Measurements from ENCODE around the gene DDX10. TPM values are rescaled to one million over a fixed set of nuclear protein-coding genes. Genes with fewer than 3 reads are reported as not detected.
A peak's percentile ranks its signal among the peaks of the same experiment; 100 is the strongest.
"Not testable (repeated sequence)": the region's sequence is repeated elsewhere in the genome, so short reads cannot be mapped to it uniquely, and the experiment has no call there.

DDX10 gene
- total RNA-seq, 2 experiments from 2014 or later: 32.5 to 42.6 TPM

DNA sequence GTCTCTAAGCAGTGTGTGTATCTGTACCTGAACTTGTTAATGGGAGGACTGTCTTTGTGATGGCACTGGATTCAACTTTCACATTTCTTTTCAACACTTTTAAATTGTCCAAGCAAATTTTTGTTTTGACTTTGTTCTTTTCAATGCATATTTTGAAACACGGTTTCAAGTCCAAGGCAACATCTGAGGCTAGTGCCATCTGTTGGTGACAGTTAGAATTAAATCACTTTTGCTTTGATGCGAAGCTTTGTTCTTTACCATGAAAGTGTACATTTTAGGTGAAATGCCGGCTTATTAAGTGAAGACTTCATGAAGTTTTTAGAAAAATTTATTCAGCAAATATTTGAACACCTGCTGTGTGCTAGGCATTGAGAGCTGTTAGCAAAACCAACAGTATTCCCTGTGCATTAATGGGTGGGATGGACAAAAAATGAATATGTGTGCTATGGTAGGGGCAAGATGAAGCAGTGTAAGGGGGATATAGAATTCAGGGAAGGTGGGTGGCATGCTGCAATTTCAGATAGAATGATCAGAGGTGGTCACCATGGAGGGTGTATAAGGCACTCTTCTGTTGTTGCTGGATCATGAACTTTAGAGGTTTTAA, 70.2 kb downstream of the DDX10 start:
- H3K9me3 Mint-ChIP-seq (ENCODE audit: low read depth): peaks cover 2% of the 10 kb centered on the region
- H3K27me3 Mint-ChIP-seq: no peaks in the 10 kb centered on the region
- peaks cover 30% of the 10 kb centered on the region for H3K36me3 Mint-ChIP-seq
- CTCF ChIA-PET: interaction anchor here (0.8 to 2.8 kb wide), 11 partner anchors 10 to 136 kb away, joined by 3 to 16 read pairs (median 5); partner anchors contain the start of gene DDX10
- ATAC-seq (no peak), DNase-seq (no peak)
- peaks cover 30% of the 10 kb centered on the region for H3K4me1 Mint-ChIP-seq
- no peak overlapping the region for H3K4me3 Mint-ChIP-seq
- peak overlapping the region; percentile 49 for H3K27ac Mint-ChIP-seq

DNA sequence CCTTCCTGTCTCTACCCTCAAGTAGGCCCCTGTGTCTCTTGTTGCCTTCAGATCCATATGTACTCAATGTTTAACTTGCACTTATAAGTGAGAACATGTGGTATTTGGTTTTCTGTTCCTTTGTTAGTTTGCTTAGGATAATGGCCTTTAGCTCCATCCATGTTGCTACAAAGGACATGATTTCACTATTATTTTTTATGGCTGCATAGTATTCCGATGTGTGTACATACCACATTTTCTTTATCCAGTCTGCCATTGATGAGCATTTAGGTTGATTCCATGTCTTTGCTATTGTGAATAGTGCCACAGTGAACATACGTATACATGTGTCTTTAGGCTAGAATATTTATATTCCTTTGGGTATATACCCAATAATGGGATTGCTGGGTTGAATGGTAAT, 75.3 kb downstream of the DDX10 start:
- H3K27ac Mint-ChIP-seq; DNase-seq; H3K4me3 Mint-ChIP-seq; CTCF ChIA-PET; ATAC-seq; H3K4me1 Mint-ChIP-seq; H3K27me3 Mint-ChIP-seq; H3K9me3 Mint-ChIP-seq (ENCODE audit: low read depth): not testable (repeated sequence)
- peaks cover 32% of the 10 kb centered on the region for H3K36me3 Mint-ChIP-seq

DNA sequence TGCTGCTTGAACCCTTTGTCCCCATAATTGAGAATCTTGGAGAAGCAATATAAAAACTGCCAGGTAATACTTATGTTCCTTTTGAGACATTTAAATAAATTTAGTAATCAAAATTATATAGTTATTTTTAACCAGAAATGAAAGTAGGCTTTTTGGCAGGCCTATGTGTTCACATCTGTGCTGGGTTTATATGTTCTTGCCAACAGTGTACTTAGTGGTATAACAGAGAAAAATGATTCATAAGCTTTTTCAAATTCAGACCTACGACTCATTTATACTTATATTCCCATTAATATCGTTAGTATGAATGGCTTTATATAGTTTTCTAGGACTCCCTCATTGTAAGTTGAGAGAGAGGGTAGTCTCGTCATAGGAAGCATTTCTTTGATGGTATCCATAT, 79.0 kb downstream of the DDX10 start:
- Mint-ChIP-seq H3K4me3 (no peak overlapping the region), H3K27ac (no peak overlapping the region), H3K36me3 (peaks cover 26% of the 10 kb centered on the region), H3K9me3 (ENCODE audit: low read depth) (peaks cover 8% of the 10 kb centered on the region), H3K4me1 (no peaks in the 10 kb centered on the region), H3K27me3 (no peaks in the 10 kb centered on the region)
- CTCF ChIA-PET: no interaction called here
- DNase-seq (no peak), ATAC-seq (no peak)

DNA sequence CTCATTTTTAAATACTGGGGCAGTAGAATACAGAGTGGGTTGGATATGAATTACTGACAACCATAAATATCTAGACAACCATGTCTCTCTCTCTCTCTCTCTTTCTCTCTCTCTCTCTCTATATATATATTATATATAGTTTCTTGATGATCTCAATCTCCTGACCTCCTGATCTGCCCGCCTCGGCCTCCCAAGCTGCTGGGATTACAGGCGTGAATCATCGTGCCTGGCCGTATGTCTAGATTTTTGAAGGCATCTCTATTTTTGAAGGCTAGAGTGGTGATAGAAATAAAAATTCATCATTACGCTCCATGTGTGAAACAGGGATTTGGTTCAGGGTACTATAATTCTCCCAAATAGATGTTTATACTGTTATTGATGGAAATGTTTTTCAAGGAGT, 84.1 kb downstream of the DDX10 start:
- Mint-ChIP-seq H3K4me3 (no peak overlapping the region), H3K9me3 (ENCODE audit: low read depth) (no peaks in the 10 kb centered on the region), H3K36me3 (peaks cover 7% of the 10 kb centered on the region), H3K27ac (no peak overlapping the region), H3K27me3 (no peaks in the 10 kb centered on the region), H3K4me1 (peaks cover 14% of the 10 kb centered on the region)
- DNase-seq (no peak), ATAC-seq (no peak)
- CTCF ChIA-PET: no interaction called here

DNA sequence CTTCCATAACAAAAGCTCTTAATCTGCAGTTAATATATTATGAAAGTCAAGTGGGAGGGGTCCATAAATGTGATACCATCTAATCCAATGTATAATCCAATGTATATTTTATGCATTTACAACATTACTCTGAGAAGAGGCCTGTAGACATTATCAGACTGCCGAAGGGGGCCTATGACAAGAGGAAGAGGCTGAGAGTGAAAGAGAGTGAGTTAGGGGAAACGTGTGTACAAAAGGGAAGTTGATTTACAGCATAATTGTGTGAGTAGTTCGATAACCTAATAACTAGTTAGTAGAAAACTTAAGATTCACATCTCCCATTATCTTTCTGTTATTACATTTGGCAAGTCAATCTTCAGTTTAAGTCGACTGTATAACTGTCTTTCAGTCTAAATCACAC, 86.6 kb downstream of the DDX10 start:
- CTCF ChIA-PET: no interaction called here

DNA sequence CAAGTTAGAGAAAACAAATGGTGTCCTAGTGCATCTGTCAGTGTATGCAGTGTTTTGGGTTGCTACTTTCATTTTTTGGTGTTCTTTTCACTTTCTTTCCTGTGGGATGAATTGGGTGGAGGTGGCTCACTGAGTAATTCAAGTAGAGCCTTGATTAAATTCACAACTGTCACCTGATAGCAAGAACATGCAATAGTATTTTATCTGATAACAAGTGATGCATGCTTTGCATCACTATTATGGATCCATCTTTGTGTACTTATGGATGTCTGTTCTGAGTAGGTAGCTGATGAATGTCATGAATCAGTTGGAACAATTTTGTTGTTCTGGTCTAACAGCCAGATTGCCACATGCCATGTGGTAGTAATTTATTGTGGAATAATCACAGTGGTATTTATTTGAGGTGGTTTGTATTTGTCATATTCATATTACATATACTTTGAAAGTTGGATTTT, 87.5 kb downstream of the DDX10 start:
- Mint-ChIP-seq H3K4me1 (peaks cover 16% of the 10 kb centered on the region), H3K36me3 (peaks cover 5% of the 10 kb centered on the region), H3K4me3 (no peak overlapping the region), H3K27ac (no peak overlapping the region), H3K27me3 (no peaks in the 10 kb centered on the region), H3K9me3 (ENCODE audit: low read depth) (no peaks in the 10 kb centered on the region)
- DNase-seq (no peak), ATAC-seq (no peak)
- CTCF ChIA-PET: no interaction called here

More for the DNA sequence above, 86.6 kb downstream of the DDX10 start:
- Mint-ChIP-seq H3K4me1 (peaks cover 16% of the 10 kb centered on the region), H3K27me3 (no peaks in the 10 kb centered on the region), H3K36me3 (peaks cover 7% of the 10 kb centered on the region), H3K4me3 (no peak overlapping the region), H3K27ac (no peak overlapping the region), H3K9me3 (ENCODE audit: low read depth) (no peaks in the 10 kb centered on the region)
- ATAC-seq (no peak), DNase-seq (no peak)

DNA sequence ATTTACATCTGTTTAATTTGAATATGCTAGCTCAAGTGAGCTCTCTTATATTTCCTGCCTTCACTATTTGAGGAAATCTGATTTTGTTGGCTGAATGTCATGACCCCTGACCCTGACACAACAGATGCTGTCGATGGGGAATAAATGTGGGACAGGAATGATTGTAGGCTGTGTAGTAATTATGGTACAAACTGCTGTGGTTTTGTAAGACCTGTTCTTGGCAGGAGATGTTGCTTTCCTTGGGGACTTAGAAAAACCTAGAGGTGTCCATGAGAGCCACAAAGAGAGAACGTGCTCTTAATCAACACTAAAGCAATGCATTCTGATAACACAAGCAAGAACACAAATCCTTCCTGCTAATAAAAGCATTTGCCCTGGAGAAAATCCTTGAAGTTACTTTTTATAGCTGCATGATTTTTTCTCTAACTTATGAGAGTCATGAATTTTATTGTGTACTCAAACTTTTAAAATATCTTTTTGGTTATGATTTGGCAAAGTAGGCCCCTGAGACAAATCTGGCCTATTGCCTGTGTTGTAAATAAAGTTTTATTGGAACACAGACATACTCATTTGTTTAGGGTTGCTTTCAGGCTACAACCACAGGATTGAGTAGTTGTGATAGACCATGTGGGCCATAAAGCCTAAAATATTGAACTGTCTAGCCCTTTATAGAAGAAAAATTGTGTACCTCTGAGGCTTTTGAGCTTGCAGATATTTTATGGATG, 90.2 kb downstream of the DDX10 start:
- H3K27ac Mint-ChIP-seq: no peak overlapping the region
- no peaks in the 10 kb centered on the region for H3K9me3 Mint-ChIP-seq (ENCODE audit: low read depth)
- no peak for ATAC-seq
- H3K4me3 Mint-ChIP-seq: no peak overlapping the region
- CTCF ChIA-PET: interaction anchor here (1.4 kb wide), 1 partner anchor 20 kb away, joined by 3 read pairs; no protein-coding TSS in a partner anchor
- no peaks in the 10 kb centered on the region for H3K27me3 Mint-ChIP-seq
- peaks cover 5% of the 10 kb centered on the region for H3K36me3 Mint-ChIP-seq
- peaks cover 16% of the 10 kb centered on the region for H3K4me1 Mint-ChIP-seq
- DNase-seq: no peak

DNA sequence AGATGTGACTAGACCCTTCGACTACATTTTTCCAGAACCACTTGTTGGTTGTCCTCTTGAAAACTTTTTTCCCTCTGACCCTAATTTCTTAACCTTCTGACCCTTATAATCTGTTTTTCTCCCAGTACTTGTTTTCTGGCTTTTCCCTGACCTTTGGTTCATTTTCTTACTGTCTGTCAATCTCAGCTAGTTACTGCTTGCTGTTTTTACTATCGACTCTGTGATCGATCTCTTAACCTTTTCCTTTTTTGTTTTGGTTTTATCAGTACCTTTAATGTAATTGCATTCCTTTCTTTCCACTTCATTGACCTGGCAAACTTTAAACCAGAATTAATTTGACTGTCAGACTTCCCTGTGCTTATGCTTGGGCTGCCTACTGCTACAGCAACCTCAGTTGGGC, 92.8 kb downstream of the DDX10 start:
- ATAC-seq (no peak), DNase-seq (no peak)
- Mint-ChIP-seq H3K4me3 (no peak overlapping the region), H3K27ac (no peak overlapping the region), H3K27me3 (no peaks in the 10 kb centered on the region), H3K4me1 (peaks cover 3% of the 10 kb centered on the region), H3K9me3 (ENCODE audit: low read depth) (no peaks in the 10 kb centered on the region), H3K36me3 (peaks cover 2% of the 10 kb centered on the region)
- CTCF ChIA-PET: no interaction called here

DNA sequence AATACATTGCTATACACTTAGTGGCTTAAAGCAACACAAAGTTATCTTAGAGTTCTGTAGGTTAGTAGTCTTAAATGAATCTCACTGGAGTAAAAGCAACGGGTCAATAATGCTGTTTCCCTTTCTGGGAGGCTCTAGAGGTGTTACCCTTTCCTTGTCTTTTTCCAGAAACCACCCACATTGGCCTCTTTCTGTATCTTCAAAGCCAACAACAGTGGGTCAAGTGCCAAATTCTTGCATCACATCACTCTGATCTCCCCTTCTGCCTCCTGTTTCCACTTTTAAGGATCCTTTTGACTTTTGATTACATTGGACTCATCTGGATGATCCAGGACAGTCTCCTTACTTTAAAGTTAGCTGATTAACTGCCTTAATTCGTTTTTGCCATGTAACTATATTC, 93.6 kb downstream of the DDX10 start:
- Mint-ChIP-seq H3K4me3 (no peak overlapping the region), H3K27me3 (no peaks in the 10 kb centered on the region), H3K36me3 (peaks cover 2% of the 10 kb centered on the region), H3K9me3 (ENCODE audit: low read depth) (no peaks in the 10 kb centered on the region), H3K27ac (no peak overlapping the region), H3K4me1 (peaks cover 2% of the 10 kb centered on the region)
- ATAC-seq (no peak), DNase-seq (no peak)
- CTCF ChIA-PET: no interaction called here

DNA sequence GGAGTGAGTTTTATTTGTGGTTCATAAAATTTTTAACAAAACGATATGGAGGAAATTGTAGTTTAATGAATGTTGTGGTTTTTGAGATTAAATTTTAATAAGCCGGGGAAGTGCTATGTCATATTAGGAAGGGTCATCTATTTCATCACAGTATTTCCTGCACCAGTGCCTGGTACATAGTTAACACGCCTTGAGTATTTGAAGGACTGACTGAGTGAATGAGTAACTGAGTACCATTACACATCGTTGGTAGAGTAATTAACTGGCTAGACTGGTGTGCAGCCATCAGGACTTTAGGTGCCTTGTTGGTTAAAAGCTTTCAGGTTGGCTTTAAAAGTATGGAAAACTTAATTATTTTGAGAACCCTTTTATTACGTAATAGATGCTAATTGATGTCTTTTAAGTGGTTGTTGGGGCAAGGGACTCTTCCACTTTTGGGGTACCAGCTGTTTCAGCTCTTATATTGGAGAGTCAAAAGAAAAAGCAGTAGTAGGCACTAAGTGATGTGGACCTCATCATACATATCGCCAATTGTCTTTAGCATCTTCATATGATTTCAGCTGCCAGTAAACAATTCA, 101.8 kb downstream of the DDX10 start:
- Mint-ChIP-seq H3K27me3 (no peaks in the 10 kb centered on the region), H3K36me3 (peaks cover 13% of the 10 kb centered on the region), H3K27ac (no peak overlapping the region), H3K4me3 (no peak overlapping the region), H3K9me3 (ENCODE audit: low read depth) (no peaks in the 10 kb centered on the region), H3K4me1 (no peaks in the 10 kb centered on the region)
- CTCF ChIA-PET: no interaction called here
- DNase-seq (no peak), ATAC-seq (no peak)

DNA sequence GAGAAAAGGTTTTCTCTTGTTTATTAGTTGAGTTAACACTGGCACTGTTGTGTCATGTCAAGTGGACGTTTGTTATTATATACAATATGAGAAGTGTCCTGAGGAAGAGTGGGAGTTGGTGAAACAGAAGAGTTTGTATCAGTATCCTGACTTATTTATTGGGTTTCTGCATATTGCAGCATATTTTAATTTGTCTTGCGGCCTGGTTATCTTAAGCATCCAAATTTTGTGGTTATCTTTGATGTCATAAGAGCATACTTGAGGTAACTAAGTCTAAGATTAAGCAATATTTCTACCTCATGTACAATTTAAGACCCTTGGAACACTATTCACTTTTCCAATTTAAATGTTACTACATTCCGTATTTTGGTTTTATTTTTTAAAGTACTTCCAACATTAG, 103.5 kb downstream of the DDX10 start:
- CTCF ChIA-PET: no interaction called here
- no peak overlapping the region for H3K4me3 Mint-ChIP-seq
- H3K36me3 Mint-ChIP-seq: peaks cover 13% of the 10 kb centered on the region
- ATAC-seq (no peak), DNase-seq (no peak)
- H3K27me3 Mint-ChIP-seq: no peaks in the 10 kb centered on the region
- H3K27ac Mint-ChIP-seq: no peak overlapping the region
- no peaks in the 10 kb centered on the region for H3K4me1 Mint-ChIP-seq
- H3K9me3 Mint-ChIP-seq (ENCODE audit: low read depth): peaks cover 3% of the 10 kb centered on the region

DNA sequence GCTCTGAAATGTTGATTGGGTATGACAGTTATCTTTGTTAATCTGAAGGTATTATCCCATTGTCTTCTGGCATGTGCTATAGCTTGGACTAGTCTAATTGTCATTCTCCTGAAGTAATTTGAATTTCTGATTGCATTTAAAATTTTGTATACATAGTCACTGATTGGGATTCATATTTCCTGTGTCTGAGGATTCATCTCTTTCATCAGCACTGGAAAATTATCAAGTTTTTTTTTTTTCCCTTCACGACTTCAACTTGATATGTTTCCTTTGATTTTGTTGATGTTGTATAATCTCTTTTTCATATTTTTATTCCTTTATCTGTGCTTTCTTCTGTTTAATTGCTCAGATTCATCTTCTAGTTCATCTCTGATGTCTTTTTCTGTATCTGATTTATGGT, 104.1 kb downstream of the DDX10 start:
- Mint-ChIP-seq H3K4me3 (no peak overlapping the region), H3K27ac (no peak overlapping the region), H3K9me3 (ENCODE audit: low read depth) (peaks cover 3% of the 10 kb centered on the region), H3K27me3 (no peaks in the 10 kb centered on the region), H3K36me3 (peaks cover 13% of the 10 kb centered on the region), H3K4me1 (no peaks in the 10 kb centered on the region)
- CTCF ChIA-PET: no interaction called here
- DNase-seq: no peak
- no peak for ATAC-seq

DNA sequence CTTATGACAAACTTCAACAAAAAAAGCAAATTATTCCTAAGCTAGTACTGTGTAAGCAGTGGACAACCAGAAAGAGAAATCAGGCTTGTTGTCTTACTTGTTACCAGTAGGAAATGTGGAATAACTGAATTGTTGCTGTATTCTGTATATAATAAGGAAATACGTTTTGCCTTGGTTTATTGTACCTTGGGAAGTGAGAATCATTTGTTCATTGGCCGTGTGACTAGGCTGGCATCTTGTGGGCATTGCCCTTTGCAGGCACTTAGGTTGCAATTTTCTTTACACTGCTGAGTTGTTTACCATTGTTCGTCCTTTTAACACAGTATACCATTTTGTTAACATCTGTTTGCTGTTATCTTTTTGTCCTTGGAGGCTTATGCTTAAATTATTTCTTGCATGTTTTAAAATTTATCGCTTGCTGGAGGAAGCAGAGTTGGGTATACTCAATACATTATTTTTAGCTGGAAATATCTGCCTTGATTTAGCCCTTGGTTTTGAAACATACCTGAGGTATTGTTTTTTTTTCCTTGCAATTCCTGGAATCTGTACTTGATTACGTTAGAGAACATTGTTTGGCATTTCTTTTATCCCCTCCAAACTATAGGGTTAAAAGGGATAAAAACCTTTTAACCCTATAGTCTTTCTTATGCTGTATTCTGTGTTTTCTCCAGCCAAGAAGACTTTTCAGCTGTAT, 109.3 kb downstream of the DDX10 start:
- Mint-ChIP-seq H3K36me3 (peaks cover 20% of the 10 kb centered on the region), H3K4me1 (no peaks in the 10 kb centered on the region), H3K9me3 (ENCODE audit: low read depth) (peaks cover 6% of the 10 kb centered on the region), H3K4me3 (no peak overlapping the region), H3K27ac (no peak overlapping the region), H3K27me3 (no peaks in the 10 kb centered on the region)
- ATAC-seq: no peak
- CTCF ChIA-PET: interaction anchor here (1.4 kb wide), 1 partner anchor 8 kb away, joined by 3 read pairs; no protein-coding TSS in a partner anchor
- no peak for DNase-seq
